Measurements from ENCODE around the gene ADARB2.
"Not testable (repeated sequence)": the region's sequence is repeated elsewhere in the genome, so short reads cannot be mapped to it uniquely, and the experiment has no call there.

Gene ADARB2

GRCh38 chr10:1546431-1547110, 190.8 kb downstream of the ADARB2 start:
- no peak for DNase-seq (ENCODE audit: low read depth)

DNA sequence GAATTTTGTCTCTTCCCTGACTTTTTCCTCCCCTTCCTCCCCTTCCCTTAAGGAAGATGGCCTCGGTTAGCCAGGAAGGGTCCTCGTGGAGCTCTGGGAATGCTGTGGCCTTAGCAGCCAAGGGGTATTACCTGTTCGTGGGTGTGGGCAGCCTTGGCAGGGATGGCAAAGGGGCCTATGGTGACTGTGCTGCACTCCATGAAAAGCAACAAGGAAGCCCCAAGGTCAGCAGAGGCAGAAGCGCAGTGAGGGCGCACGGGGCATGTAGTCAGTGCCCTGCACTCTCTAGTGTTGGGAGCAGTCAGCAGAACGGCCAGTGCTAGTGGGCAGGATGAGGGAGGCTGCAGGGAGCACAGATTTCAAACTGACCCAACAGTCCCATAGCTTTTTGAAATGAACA, 191.8 kb downstream of the ADARB2 start:
- DNase-seq (ENCODE audit: low read depth): no peak

GRCh38 chr10:1544929-1545328, 192.4 kb downstream of the ADARB2 start:
- no peak for DNase-seq (ENCODE audit: low read depth)

GRCh38 chr10:1544209-1544673, 193.1 kb downstream of the ADARB2 start:
- no peak for DNase-seq (ENCODE audit: low read depth)

GRCh38 chr10:1543596-1543995, 193.7 kb downstream of the ADARB2 start:
- no peak for DNase-seq (ENCODE audit: low read depth)

- no peak for DNase-seq (ENCODE audit: low read depth)
Observed at GRCh38 chr10:1542941-1543340, 194.4 kb downstream of the ADARB2 start.

DNA sequence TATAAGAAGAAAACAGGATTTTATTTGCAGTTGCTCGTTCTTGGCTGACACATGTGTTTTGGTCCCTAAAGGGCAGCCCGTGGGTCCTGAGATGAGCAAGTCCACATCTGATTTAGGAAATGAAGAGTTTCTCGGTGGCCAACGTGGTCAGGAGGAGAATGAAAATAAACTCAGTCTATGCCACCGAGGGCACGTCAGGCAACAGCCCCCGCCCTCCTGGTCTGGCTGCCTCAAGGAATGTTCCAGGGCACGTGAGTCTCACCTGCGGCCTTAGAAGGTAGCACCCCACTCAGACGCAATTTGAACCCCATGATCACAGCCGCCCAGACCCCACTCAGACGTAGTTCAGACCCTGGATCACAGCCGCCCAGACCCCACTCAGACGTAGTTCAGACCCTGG, 197.2 kb downstream of the ADARB2 start:
- DNase-seq (ENCODE audit: low read depth): no peak

GRCh38 chr10:1539216-1539615, 198.1 kb downstream of the ADARB2 start:
- DNase-seq (ENCODE audit: low read depth): no peak

DNA sequence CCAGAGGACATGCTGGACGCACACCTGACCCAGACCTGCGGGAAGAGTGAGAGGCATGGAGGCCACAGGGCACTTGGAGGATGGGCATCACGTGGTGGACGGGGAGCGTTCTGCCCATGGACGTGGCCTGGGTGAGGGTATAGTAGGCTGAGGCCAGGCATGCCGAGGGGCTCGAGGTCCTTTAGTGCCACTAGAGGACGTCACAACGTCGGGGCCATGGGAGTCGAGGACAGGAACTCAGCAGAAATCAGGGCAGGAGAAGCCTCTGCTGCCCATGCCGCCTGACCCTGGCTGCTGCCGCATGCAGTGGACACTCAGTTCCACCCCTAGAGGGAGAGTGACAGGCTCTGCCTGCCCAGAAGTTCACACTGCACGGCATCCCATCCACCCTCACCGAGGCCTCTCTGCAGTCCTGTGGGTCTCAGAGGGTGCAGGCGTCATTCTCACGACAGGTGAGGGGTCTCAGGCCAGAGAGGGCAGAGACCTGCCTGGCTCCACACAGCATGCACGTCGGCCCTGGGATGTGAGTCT, 198.7 kb downstream of the ADARB2 start:
- no peak for DNase-seq (ENCODE audit: low read depth)

- DNase-seq (ENCODE audit: low read depth): no peak
Observed at GRCh38 chr10:1538121-1538520, 199.2 kb downstream of the ADARB2 start.

- not testable (repeated sequence) for DNase-seq (ENCODE audit: low read depth)
Observed at GRCh38 chr10:1537449-1537848, 199.9 kb downstream of the ADARB2 start.

- no peak for DNase-seq (ENCODE audit: low read depth)
Observed at GRCh38 chr10:1536341-1536740, 201.0 kb downstream of the ADARB2 start.

GRCh38 chr10:1535301-1535965, 201.9 kb downstream of the ADARB2 start:
- no peak for DNase-seq (ENCODE audit: low read depth)

GRCh38 chr10:1534820-1535219, 202.5 kb downstream of the ADARB2 start:
- no peak for DNase-seq (ENCODE audit: low read depth)

DNA sequence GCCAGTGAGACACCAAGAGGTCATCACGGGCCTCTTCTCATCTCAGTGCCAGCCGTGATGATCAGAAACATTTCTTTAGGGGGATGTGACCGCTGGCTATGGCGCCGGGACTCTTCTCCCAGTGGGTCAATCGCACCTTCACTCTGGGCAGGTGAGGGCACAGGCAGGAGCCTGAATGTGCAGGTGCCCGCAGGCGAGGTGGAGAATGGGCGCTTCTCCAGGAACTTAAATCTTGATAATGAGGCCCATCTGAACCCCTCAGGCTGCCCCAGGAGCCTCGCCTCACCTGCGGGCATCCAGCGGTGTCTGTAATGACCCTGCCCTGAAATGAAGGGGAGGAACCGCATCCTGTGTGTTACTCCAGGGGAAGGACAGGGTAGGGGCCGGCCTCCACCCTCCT, 204.7 kb downstream of the ADARB2 start:
- DNase-seq (ENCODE audit: low read depth): no peak

GRCh38 chr10:1531883-1532597, 205.3 kb downstream of the ADARB2 start:
- no peak for DNase-seq (ENCODE audit: low read depth)

DNA sequence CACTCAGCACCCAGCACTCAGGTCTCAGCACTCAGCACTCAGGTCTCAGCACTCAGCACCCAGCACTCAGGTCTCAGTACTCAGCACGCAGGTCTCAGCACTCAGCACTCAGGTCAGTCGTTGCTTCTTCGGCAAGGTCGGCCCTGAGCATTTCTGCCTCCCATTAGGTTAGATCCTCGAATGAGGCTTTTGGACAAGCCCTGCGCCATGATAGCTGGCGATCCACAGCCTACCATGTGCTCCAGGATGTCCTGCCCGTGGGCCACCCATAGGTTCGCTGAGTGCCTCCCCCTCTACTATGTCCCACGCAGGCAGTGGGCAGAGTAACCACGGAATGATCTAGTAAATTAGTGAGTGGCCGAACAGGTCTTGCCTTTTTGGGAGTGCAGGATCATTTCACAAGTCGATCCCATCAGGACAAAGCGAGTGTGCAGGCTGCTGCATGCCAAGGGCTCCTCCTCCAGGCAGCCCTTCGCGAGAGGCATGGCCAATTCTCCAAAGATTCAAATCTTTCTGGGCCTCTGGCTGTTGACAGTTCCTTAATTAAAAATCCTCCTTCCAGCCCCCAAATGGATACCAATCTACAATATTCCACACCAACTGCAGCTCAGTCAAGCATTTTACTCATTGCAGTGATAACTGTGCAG, 206.3 kb downstream of the ADARB2 start:
- no peak for DNase-seq (ENCODE audit: low read depth)

- DNase-seq (ENCODE audit: low read depth): no peak
Observed at GRCh38 chr10:1529806-1530413, 207.4 kb downstream of the ADARB2 start.

GRCh38 chr10:1527951-1528350, 209.4 kb downstream of the ADARB2 start:
- no peak for DNase-seq (ENCODE audit: low read depth)

DNA sequence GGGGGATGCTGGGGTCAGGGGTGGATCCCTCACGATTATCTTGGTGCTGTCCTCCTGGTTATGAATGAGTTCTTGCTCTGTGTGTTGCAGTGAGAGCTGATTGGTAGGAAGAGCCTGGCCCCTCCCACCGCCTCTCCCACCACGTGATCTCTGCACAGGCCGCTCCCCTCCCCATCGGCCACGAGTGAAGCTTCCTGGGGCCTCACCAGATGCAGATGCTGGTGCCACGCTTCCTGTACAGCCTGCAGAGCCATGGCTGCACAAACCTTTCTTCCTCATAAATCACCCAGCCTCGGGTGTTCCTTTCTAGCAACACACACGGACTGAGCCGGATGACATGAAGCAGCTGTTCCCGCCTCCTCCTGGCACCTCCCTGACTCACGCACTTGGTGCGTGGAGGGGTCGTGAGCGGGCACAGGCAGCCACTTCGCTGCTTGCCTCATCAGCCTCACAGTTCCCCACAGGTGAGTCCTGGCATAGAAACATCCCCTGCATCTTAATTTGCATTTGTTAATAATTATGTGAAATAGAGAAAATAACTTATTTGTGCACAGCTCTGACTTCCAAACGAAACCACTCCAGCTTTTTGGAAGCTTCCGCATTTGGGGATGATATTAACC, 210.8 kb downstream of the ADARB2 start:
- DNase-seq (ENCODE audit: low read depth): no peak

GRCh38 chr10:1525354-1526162, 211.8 kb downstream of the ADARB2 start:
- DNase-seq (ENCODE audit: low read depth): no peak
